Colon (tissue), 2 donors: ENCODE results near the gene CD46.

Experiments used
- FAIRE-seq: peaks from 2 replicates; lab custom pipeline; 2012; peaks lifted over from hg19 to GRCh38; lab: Jason Lieb, UNC
- donor health status: control.
- donor health status: control.

Gene CD46

GRCh38 chr1:207828485-207829158, 76.8 kb downstream of the CD46 start:
- FAIRE-seq = no peak

- no peak for FAIRE-seq
These were observed 77.7 kb downstream of the CD46 start for GRCh38 chr1:207829576-207829975.

GRCh38 chr1:207830788-207831187, 78.9 kb downstream of the CD46 start:
- FAIRE-seq = no peak

GRCh38 chr1:207831517-207832327, 79.9 kb downstream of the CD46 start:
- no peak for FAIRE-seq

- no peak for FAIRE-seq
These were observed 80.9 kb downstream of the CD46 start for GRCh38 chr1:207832796-207833195.

- FAIRE-seq = no peak
These were observed 81.5 kb downstream of the CD46 start for GRCh38 chr1:207833381-207833780.

- no peak for FAIRE-seq
These were observed 82.3 kb downstream of the CD46 start for GRCh38 chr1:207833956-207834660.

GRCh38 chr1:207835958-207836357, 84.1 kb downstream of the CD46 start:
- no peak for FAIRE-seq

GRCh38 chr1:207836591-207837347, 84.9 kb downstream of the CD46 start:
- no peak for FAIRE-seq

GRCh38 chr1:207837673-207838072, 85.8 kb downstream of the CD46 start:
- no peak for FAIRE-seq

GRCh38 chr1:207838156-207839082, 86.6 kb downstream of the CD46 start:
- no peak for FAIRE-seq

- FAIRE-seq = no peak
These were observed 87.2 kb downstream of the CD46 start for GRCh38 chr1:207839083-207839413.

GRCh38 chr1:207840380-207840779, 88.5 kb downstream of the CD46 start:
- FAIRE-seq = no peak

- FAIRE-seq = no peak
These were observed 89.4 kb downstream of the CD46 start for GRCh38 chr1:207841293-207841692.

- no peak for FAIRE-seq
These were observed 90.0 kb downstream of the CD46 start for GRCh38 chr1:207841901-207842300.

GRCh38 chr1:207842506-207842905, 90.7 kb downstream of the CD46 start:
- FAIRE-seq = no peak

GRCh38 chr1:207844371-207844770, 92.5 kb downstream of the CD46 start:
- no peak for FAIRE-seq
